ENCODE measurements around the gene GALNT7.

GALNT7 gene

GRCh38 chr4:173188648-173189047, 20.0 kb downstream of the GALNT7 start:
- no peaks in the 10 kb centered on the region for H3K27me3 Mint-ChIP-seq
- no peak for ATAC-seq (replicated peaks; ENCODE audit: extremely low read depth, poor library complexity, severe bottlenecking)
- H3K4me1 Mint-ChIP-seq, result peaks cover 43% of the 10 kb centered on the region

GRCh38 chr4:173189117-173189693, 20.6 kb downstream of the GALNT7 start:
- H3K27me3 Mint-ChIP-seq, result no peaks in the 10 kb centered on the region
- no peak overlapping the region for H3K27ac Mint-ChIP-seq (ENCODE audit: low read depth)
- no peak overlapping the region for H3K4me3 Mint-ChIP-seq
- ATAC-seq (replicated peaks; ENCODE audit: extremely low read depth, poor library complexity, severe bottlenecking) (no peak), DNase-seq (ENCODE audit: low spot score in 2 of 2) (no peak)
- H3K9me3 Mint-ChIP-seq, result no peaks in the 10 kb centered on the region
- H3K4me1 Mint-ChIP-seq, result peaks cover 43% of the 10 kb centered on the region
- H3K36me3 Mint-ChIP-seq (ENCODE audit: insufficient read depth), result no peaks in the 10 kb centered on the region

More at GRCh38 chr4:173188648-173189047, 20.0 kb downstream of the GALNT7 start:
- no peak overlapping the region for H3K27ac Mint-ChIP-seq (ENCODE audit: low read depth)
- DNase-seq (ENCODE audit: low spot score in 2 of 2), result no peak
- no peak overlapping the region for H3K4me3 Mint-ChIP-seq
- H3K36me3 Mint-ChIP-seq (ENCODE audit: insufficient read depth), result no peaks in the 10 kb centered on the region
- no peaks in the 10 kb centered on the region for H3K9me3 Mint-ChIP-seq

DNA sequence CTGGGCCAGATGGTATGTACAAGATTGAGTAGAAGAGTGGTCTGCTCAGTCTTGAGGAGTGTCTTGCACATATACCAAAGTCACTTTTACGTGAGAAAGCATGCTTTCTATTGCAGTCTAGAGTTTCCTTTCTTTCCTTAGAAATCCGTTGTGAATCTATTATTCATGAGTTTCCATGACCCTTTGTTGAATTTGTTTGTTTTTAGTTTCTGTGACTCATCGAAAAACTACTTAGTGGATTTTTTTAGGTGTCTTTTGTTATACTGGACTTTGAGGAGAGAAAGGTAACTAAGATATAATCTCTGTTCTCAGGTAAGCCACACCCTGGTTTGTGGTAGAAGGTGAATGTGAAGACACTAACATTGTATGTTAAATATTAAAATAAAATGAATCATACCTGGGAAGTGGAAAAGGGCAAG, 23.0 kb downstream of the GALNT7 start:
- no peak overlapping the region for H3K4me3 Mint-ChIP-seq
- ATAC-seq (replicated peaks; ENCODE audit: extremely low read depth, poor library complexity, severe bottlenecking) (no peak), DNase-seq (ENCODE audit: low spot score in 2 of 2) (no peak)
- peak overlapping the region; percentile 20 for H3K27ac Mint-ChIP-seq (ENCODE audit: low read depth)
- H3K36me3 Mint-ChIP-seq (ENCODE audit: insufficient read depth), result no peaks in the 10 kb centered on the region
- peaks cover 43% of the 10 kb centered on the region for H3K4me1 Mint-ChIP-seq
- no peaks in the 10 kb centered on the region for H3K9me3 Mint-ChIP-seq
- no peaks in the 10 kb centered on the region for H3K27me3 Mint-ChIP-seq

DNA sequence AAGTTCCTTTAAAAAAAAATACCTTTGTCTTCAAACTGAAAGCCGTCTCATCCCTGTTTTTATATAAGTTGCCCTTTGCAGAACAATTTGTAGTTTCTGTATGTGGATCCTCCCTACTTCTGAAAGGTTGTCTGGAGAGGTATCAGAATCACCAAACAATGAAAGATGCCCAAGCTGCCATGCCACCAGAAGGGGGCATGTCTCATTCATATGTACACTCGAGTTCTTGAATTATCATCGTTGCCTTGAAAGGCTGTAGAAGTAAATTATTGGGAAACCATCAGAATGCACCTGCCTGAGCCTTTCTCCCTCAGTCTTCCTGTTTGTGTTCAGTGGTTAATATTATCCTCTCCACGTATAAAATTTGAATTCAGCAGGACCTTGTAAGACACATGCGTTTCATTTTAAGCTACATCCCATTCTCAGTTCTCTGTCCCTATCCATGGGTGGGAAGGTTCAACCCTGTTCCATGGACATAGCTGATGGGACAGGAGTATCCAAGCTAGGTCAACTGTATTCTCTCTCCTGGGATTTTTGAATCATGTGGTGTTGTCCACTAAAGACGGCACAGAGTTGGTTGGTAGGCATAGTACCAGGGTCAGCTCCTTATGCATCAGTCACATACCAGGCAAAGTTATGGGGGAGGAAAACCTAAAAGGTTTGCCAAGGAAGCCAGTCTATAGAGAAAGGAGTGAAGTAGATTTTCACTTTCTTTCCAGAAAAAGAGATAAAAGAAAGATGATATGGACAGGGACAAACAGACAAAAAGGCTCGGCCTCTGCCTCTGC, 24.0 kb downstream of the GALNT7 start:
- Mint-ChIP-seq H3K36me3 (ENCODE audit: insufficient read depth) (no peaks in the 10 kb centered on the region), H3K4me1 (peaks cover 43% of the 10 kb centered on the region), H3K27me3 (no peaks in the 10 kb centered on the region), H3K9me3 (no peaks in the 10 kb centered on the region), H3K4me3 (no peak overlapping the region), H3K27ac (ENCODE audit: low read depth) (no peak overlapping the region)
- ATAC-seq (replicated peaks; ENCODE audit: extremely low read depth, poor library complexity, severe bottlenecking) (no peak), DNase-seq (ENCODE audit: low spot score in 2 of 2) (no peak)

DNA sequence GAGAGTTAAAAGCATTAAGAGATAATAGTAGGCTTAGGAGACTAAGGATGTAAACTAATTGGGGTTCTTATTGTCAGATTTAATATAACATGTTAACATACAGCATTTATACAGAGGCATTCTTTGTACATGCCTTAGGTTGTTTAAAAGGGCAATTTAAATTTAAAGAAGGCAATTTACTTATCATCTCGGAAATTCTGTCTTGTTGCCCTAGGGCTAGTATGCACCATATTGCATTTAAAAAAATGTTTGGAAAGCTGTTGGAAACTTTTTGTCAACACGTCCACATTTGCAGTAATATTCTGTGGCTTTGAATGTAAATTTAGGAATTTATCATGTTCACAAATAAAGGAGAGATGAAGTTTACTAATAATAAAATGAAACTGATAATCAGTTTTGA, 25.5 kb downstream of the GALNT7 start:
- Mint-ChIP-seq H3K27ac (ENCODE audit: low read depth) (no peak overlapping the region), H3K27me3 (no peaks in the 10 kb centered on the region), H3K4me3 (no peak overlapping the region), H3K9me3 (no peaks in the 10 kb centered on the region), H3K36me3 (ENCODE audit: insufficient read depth) (no peaks in the 10 kb centered on the region), H3K4me1 (peaks cover 37% of the 10 kb centered on the region)
- DNase-seq (ENCODE audit: low spot score in 2 of 2) (no peak), ATAC-seq (replicated peaks; ENCODE audit: extremely low read depth, poor library complexity, severe bottlenecking) (no peak)

DNA sequence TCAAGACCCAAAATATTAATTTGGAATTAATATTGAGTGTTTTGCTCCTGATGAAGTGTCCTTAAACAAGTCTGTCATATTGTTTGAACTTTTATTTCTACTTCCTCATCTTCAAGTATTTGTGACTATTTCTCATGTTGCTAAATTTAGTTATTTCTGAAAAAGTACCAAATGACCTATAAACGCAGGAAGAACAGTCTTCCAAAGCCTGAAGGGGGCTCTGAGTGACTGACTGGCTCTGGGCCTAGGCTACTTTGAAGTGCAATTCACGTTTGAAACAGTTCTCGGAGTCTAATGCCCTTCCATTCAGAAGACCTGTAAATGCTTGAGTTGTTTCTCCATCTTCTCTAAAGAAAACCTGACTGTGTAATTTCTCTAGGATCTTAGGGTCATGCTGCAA, 26.5 kb downstream of the GALNT7 start:
- Mint-ChIP-seq H3K4me3 (no peak overlapping the region), H3K4me1 (peaks cover 39% of the 10 kb centered on the region)

DNA sequence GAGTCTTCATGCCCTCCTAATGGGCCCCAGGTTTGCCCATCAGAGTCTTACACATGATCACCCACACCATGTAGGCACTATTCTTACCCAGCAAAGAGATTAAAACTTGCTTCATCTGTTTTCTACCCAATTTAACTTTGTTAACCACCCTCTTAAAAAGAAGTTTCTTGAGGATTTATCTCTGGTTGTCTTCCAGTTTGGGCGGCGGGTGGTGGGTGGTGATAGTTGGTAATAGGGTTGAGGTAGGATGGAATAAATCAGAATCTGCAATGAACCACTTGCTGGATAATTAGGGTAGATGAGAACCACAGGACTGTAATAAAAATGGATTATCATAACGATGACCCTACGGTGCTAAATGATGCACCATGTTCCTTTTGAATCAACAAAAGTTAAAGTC, 30.9 kb downstream of the GALNT7 start:
- no peak for ATAC-seq (replicated peaks; ENCODE audit: extremely low read depth, poor library complexity, severe bottlenecking)
- H3K4me3 Mint-ChIP-seq, result no peak overlapping the region
- DNase-seq (ENCODE audit: low spot score in 2 of 2), result no peak
- peaks cover 7% of the 10 kb centered on the region for H3K9me3 Mint-ChIP-seq
- peaks cover 22% of the 10 kb centered on the region for H3K4me1 Mint-ChIP-seq
- H3K36me3 Mint-ChIP-seq (ENCODE audit: insufficient read depth), result peaks cover 2% of the 10 kb centered on the region
- no peak overlapping the region for H3K27ac Mint-ChIP-seq (ENCODE audit: low read depth)
- no peaks in the 10 kb centered on the region for H3K27me3 Mint-ChIP-seq

More for the DNA sequence above, 26.5 kb downstream of the GALNT7 start:
- no peaks in the 10 kb centered on the region for H3K9me3 Mint-ChIP-seq
- H3K36me3 Mint-ChIP-seq (ENCODE audit: insufficient read depth), result no peaks in the 10 kb centered on the region
- no peak for ATAC-seq (replicated peaks; ENCODE audit: extremely low read depth, poor library complexity, severe bottlenecking)
- DNase-seq (ENCODE audit: low spot score in 2 of 2), result no peak
- no peaks in the 10 kb centered on the region for H3K27me3 Mint-ChIP-seq
- peak overlapping the region; percentile 15 for H3K27ac Mint-ChIP-seq (ENCODE audit: low read depth)

GRCh38 chr4:173200103-173200884, 31.7 kb downstream of the GALNT7 start:
- ATAC-seq (replicated peaks; ENCODE audit: extremely low read depth, poor library complexity, severe bottlenecking) (no peak), DNase-seq (ENCODE audit: low spot score in 2 of 2) (no peak)
- H3K27ac Mint-ChIP-seq (ENCODE audit: low read depth), result no peak overlapping the region
- H3K4me3 Mint-ChIP-seq, result no peak overlapping the region
- H3K9me3 Mint-ChIP-seq, result peaks cover 9% of the 10 kb centered on the region
- peaks cover 25% of the 10 kb centered on the region for H3K4me1 Mint-ChIP-seq
- peaks cover 5% of the 10 kb centered on the region for H3K36me3 Mint-ChIP-seq (ENCODE audit: insufficient read depth)
- no peaks in the 10 kb centered on the region for H3K27me3 Mint-ChIP-seq

GRCh38 chr4:173202395-173202794, 33.8 kb downstream of the GALNT7 start:
- H3K4me1 Mint-ChIP-seq, result peaks cover 31% of the 10 kb centered on the region
- H3K27ac Mint-ChIP-seq (ENCODE audit: low read depth), result no peak overlapping the region
- DNase-seq (ENCODE audit: low spot score in 2 of 2), result no peak
- no peak overlapping the region for H3K4me3 Mint-ChIP-seq
- no peaks in the 10 kb centered on the region for H3K27me3 Mint-ChIP-seq
- peaks cover 9% of the 10 kb centered on the region for H3K9me3 Mint-ChIP-seq
- peaks cover 7% of the 10 kb centered on the region for H3K36me3 Mint-ChIP-seq (ENCODE audit: insufficient read depth)
- no peak for ATAC-seq (replicated peaks; ENCODE audit: extremely low read depth, poor library complexity, severe bottlenecking)

GRCh38 chr4:173205656-173206055, 37.0 kb downstream of the GALNT7 start:
- Mint-ChIP-seq H3K9me3 (peaks cover 9% of the 10 kb centered on the region), H3K4me1 (peaks cover 25% of the 10 kb centered on the region), H3K27ac (ENCODE audit: low read depth) (no peak overlapping the region), H3K36me3 (ENCODE audit: insufficient read depth) (peaks cover 9% of the 10 kb centered on the region), H3K27me3 (no peaks in the 10 kb centered on the region), H3K4me3 (no peak overlapping the region)
- no peak for DNase-seq (ENCODE audit: low spot score in 2 of 2)
- ATAC-seq (replicated peaks; ENCODE audit: extremely low read depth, poor library complexity, severe bottlenecking), result no peak

DNA sequence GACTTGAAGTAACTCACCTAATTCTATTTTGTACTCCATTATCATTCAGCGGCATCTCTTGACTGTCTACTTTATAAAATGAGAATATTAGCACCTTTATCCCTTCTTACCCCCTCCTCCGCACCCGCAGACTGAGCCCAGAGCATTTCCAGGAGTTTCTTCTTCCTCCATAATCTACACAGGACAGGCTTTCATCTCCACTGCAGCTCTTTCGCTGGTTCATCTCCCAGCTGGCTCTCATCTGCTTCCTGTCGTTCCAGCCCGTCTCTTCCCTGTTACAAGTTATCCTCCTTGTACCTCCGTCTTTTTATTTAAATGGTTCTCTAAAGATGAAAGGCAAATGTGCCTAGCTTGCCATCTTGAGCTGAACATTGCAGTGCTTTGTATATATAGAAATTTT, 39.8 kb downstream of the GALNT7 start:
- Mint-ChIP-seq H3K27me3 (no peaks in the 10 kb centered on the region), H3K9me3 (peaks cover 9% of the 10 kb centered on the region), H3K36me3 (ENCODE audit: insufficient read depth) (peaks cover 9% of the 10 kb centered on the region), H3K4me1 (peaks cover 25% of the 10 kb centered on the region), H3K4me3 (no peak overlapping the region), H3K27ac (ENCODE audit: low read depth) (no peak overlapping the region)
- ATAC-seq (replicated peaks; ENCODE audit: extremely low read depth, poor library complexity, severe bottlenecking), result no peak
- no peak for DNase-seq (ENCODE audit: low spot score in 2 of 2)

GRCh38 chr4:173211222-173211621, 42.6 kb downstream of the GALNT7 start:
- Mint-ChIP-seq H3K27ac (ENCODE audit: low read depth) (no peak overlapping the region), H3K27me3 (no peaks in the 10 kb centered on the region), H3K4me1 (peaks cover 3% of the 10 kb centered on the region), H3K4me3 (no peak overlapping the region), H3K9me3 (no peaks in the 10 kb centered on the region), H3K36me3 (ENCODE audit: insufficient read depth) (peaks cover 1% of the 10 kb centered on the region)
- ATAC-seq (replicated peaks; ENCODE audit: extremely low read depth, poor library complexity, severe bottlenecking) (no peak), DNase-seq (ENCODE audit: low spot score in 2 of 2) (no peak)

- ATAC-seq (replicated peaks; ENCODE audit: extremely low read depth, poor library complexity, severe bottlenecking), result no peak
- Mint-ChIP-seq H3K27me3 (no peaks in the 10 kb centered on the region), H3K27ac (ENCODE audit: low read depth) (no peak overlapping the region), H3K36me3 (ENCODE audit: insufficient read depth) (peaks cover 1% of the 10 kb centered on the region), H3K4me1 (no peaks in the 10 kb centered on the region), H3K9me3 (no peaks in the 10 kb centered on the region), H3K4me3 (no peak overlapping the region)
- DNase-seq (ENCODE audit: low spot score in 2 of 2), result no peak
Observed at GRCh38 chr4:173211838-173212237, 43.2 kb downstream of the GALNT7 start.

Measured in central memory CD8-positive, alpha-beta T cell (primary cell).